H1 (cell line): Measurements from ENCODE around the gene GPS1. TPM values are rescaled to one million over a fixed set of nuclear protein-coding genes. Genes with fewer than 3 reads are reported as not detected.
A peak's percentile ranks its signal among the peaks of the same experiment; 100 is the strongest.

Experiments
- CTCF ChIA-PET: fragments of 300-600 bp; sonication (Branson Sonifier 250); formaldehyde crosslinking; loops from one replicate; lab custom pipeline; 2021; ENCODE audit not compliant: partially characterized antibody; lab: Charles Lee
- POLR2A ChIA-PET: fragments of 300-600 bp; sonication (Branson Sonifier 250); formaldehyde crosslinking; loops from one replicate; lab custom pipeline; 2021; ENCODE audit warnings: inconsistent platforms; ENCODE audit not compliant: partially characterized antibody; lab: Charles Lee
- DNase-seq, 2 experiments: peaks; one replicate each; pipeline versions ENCODE4 v3.0.0 to v3.0.0-alpha.2; 2010 to 2022; ENCODE audit warnings: low spot score in 2 of 2, low read depth in 1 of 2, mixed read lengths in 1 of 2
- FAIRE-seq: peaks from 2 replicates; lab custom pipeline; 2011; peaks lifted over from hg19 to GRCh38; lab: Jason Lieb, UNC
- H2AFZ ChIP-seq: 2 replicates; pipeline ENCODE4 v1.8.1; 2012; ENCODE audit warnings: low read length, inconsistent platforms
- H2AK5ac ChIP-seq: 2 replicates; pipeline ENCODE4 v1.6.1; 2013; ENCODE audit warnings: low read depth, low read length
- H2BK120ac ChIP-seq: replicated peaks from 2 replicates; pipeline ENCODE3; 2013; ENCODE audit warnings: low read depth, low read length, inconsistent platforms
- H2BK12ac ChIP-seq: 2 replicates; pipeline ENCODE4 v1.6.1; 2013; ENCODE audit warnings: low read depth, low read length
- H2BK15ac ChIP-seq: 2 replicates; pipeline ENCODE4 v1.6.1; 2013; ENCODE audit warnings: low read length
- H2BK20ac ChIP-seq: 2 replicates; pipeline ENCODE4 v1.6.1; 2013; ENCODE audit warnings: low read length
- H2BK5ac ChIP-seq: 2 replicates; pipeline ENCODE4 v1.6.1; 2013; ENCODE audit warnings: low read depth, low read length
- H3K14ac ChIP-seq: 2 replicates; pipeline ENCODE4 v1.6.1; 2013; ENCODE audit warnings: inconsistent platforms; ENCODE audit not compliant: insufficient read length
- H3K18ac ChIP-seq: 2 replicates; pipeline ENCODE4 v1.6.1; 2013; ENCODE audit warnings: low read length; ENCODE audit errors: extremely low read depth
- H3K23ac ChIP-seq: 2 replicates; pipeline ENCODE4 v1.6.1; 2013; ENCODE audit warnings: inconsistent platforms; ENCODE audit not compliant: insufficient read length
- H3K23me2 ChIP-seq: 2 replicates; pipeline ENCODE4 v1.6.1; 2013; ENCODE audit warnings: low read depth, low read length
- H3K27ac ChIP-seq: 2 replicates; pipeline ENCODE4 v1.6.1; 2011; ENCODE audit warnings: low read depth, low read length, inconsistent platforms
- H3K27me3 ChIP-seq, 4 experiments: replicated peaks in 1 of 4; 1 replicate in 1 of 4; 2 replicates in 3 of 4; pipeline versions ENCODE4 v1.6.1 to v1.8.1; 2011 to 2013; ENCODE audit warnings: low read length in 3 of 4, mild to moderate bottlenecking in 3 of 4, inconsistent platforms in 2 of 4, mixed read lengths in 2 of 4, moderate library complexity in 1 of 4; ENCODE audit not compliant: control insufficient read depth in 3 of 4, insufficient read depth in 3 of 4; ENCODE audit errors: extremely low read depth in 1 of 4
- H3K36me3 ChIP-seq, 4 experiments: 2 replicates each; pipeline versions ENCODE4 v1.6.1 to v1.8.1; 2011 to 2013; ENCODE audit warnings: mild to moderate bottlenecking in 4 of 4, low read length in 3 of 4, moderate library complexity in 2 of 4, control low read depth in 1 of 4, inconsistent platforms in 1 of 4; ENCODE audit not compliant: insufficient read depth in 4 of 4, control insufficient read depth in 2 of 4
- H3K4ac ChIP-seq: replicated peaks from 2 replicates; pipeline ENCODE3; 2013; ENCODE audit warnings: low read length, low read depth, mixed read lengths, inconsistent platforms; ENCODE audit not compliant: insufficient read length
- H3K4me1 ChIP-seq, 4 experiments: replicated peaks in 1 of 4; 1 replicate in 1 of 4; 2 replicates in 3 of 4; pipeline versions ENCODE4 v1.6.1 to v1.8.1; 2011 to 2013; ENCODE audit warnings: low read length in 3 of 4, inconsistent platforms in 2 of 4, mixed read lengths in 1 of 4; ENCODE audit not compliant: insufficient read depth in 4 of 4, control insufficient read depth in 3 of 4
- H3K4me2 ChIP-seq, 2 experiments: 2 replicates each; pipeline versions ENCODE4 v1.6.1 to v1.8.1; 2011 to 2013; ENCODE audit warnings: low read depth in 2 of 2, low read length in 2 of 2, control low read depth in 1 of 2, inconsistent platforms in 1 of 2, mild to moderate bottlenecking in 1 of 2; ENCODE audit not compliant: insufficient read depth in 1 of 2
- H3K4me3 ChIP-seq, 4 experiments: fragments of 200-600, 300-600 bp in 1 of 4; sonication (generic), shearing (Covaris generic), sonication (Bioruptor Twin) in 1 of 4; 2 replicates each; pipeline versions ENCODE4 v1.5.1 to v1.8.1; 2011 to 2016; ENCODE audit warnings: low read length in 4 of 4, low read depth in 3 of 4, control low read depth in 2 of 4, inconsistent platforms in 2 of 4, mild to moderate bottlenecking in 2 of 4, mixed read lengths in 1 of 4, moderate library complexity in 1 of 4; ENCODE audit not compliant: insufficient read depth in 2 of 4; ENCODE audit errors: extremely low read depth in 1 of 4
- H3K56ac ChIP-seq: replicated peaks from 2 replicates; pipeline ENCODE3; 2013; ENCODE audit warnings: low read depth, mild to moderate bottlenecking, mixed read lengths, low read length, inconsistent platforms; ENCODE audit not compliant: insufficient read length
- H3K79me1 ChIP-seq: 2 replicates; pipeline ENCODE4 v1.6.1; 2013; ENCODE audit warnings: low read depth, low read length, control low read depth
- H3K79me2 ChIP-seq, 2 experiments: 2 replicates each; pipeline versions ENCODE4 v1.6.1 to v1.8.1; 2012 to 2013; ENCODE audit warnings: low read length in 2 of 2, mild to moderate bottlenecking in 2 of 2, inconsistent platforms in 1 of 2; ENCODE audit not compliant: insufficient read depth in 2 of 2, control insufficient read depth in 1 of 2
- H3K9ac ChIP-seq, 4 experiments: replicated peaks in 1 of 4; 1 replicate in 1 of 4; 2 replicates in 3 of 4; pipeline versions ENCODE4 v1.6.1 to v1.8.1; 2011 to 2013; ENCODE audit warnings: low read depth in 3 of 4, low read length in 3 of 4, control low read depth in 2 of 4, mild to moderate bottlenecking in 2 of 4, moderate library complexity in 2 of 4, inconsistent platforms in 1 of 4; ENCODE audit errors: extremely low read depth in 1 of 4
- H3K9me3 ChIP-seq, 2 experiments: 2 replicates each; pipeline versions ENCODE4 v1.6.1 to v1.8.1; 2012 to 2013; ENCODE audit warnings: mild to moderate bottlenecking in 2 of 2, moderate library complexity in 2 of 2, control low read depth in 1 of 2, inconsistent platforms in 1 of 2, low read depth in 1 of 2, low read length in 1 of 2, mixed read lengths in 1 of 2; ENCODE audit not compliant: insufficient read depth in 2 of 2
- H4K20me1 ChIP-seq, 2 experiments: replicated peaks in 1 of 2; 2 replicates each; pipeline versions ENCODE3 to v1.8.1; 2011 to 2013; ENCODE audit warnings: inconsistent platforms in 2 of 2, low read length in 2 of 2, mild to moderate bottlenecking in 1 of 2; ENCODE audit not compliant: insufficient read depth in 2 of 2, control insufficient read depth in 1 of 2
- H4K5ac ChIP-seq: 2 replicates; pipeline ENCODE4 v1.6.1; 2013; ENCODE audit warnings: low read length, low read depth, mixed read lengths, inconsistent platforms; ENCODE audit not compliant: insufficient read length
- H4K8ac ChIP-seq: 2 replicates; pipeline ENCODE4 v1.8.0; 2013; ENCODE audit warnings: mild to moderate bottlenecking, moderate library complexity, low read length, inconsistent platforms; ENCODE audit not compliant: insufficient read depth; ENCODE audit errors: extremely low read depth
- H4K91ac ChIP-seq: replicated peaks from 2 replicates; pipeline ENCODE3; 2013; ENCODE audit warnings: low read length, mixed read lengths, inconsistent platforms; ENCODE audit not compliant: insufficient read length
- JUN ChIP-seq: IDR thresholded peaks from 2 replicates; pipeline ENCODE4 v1.6.1; 2011; ENCODE audit warnings: low read depth, mild to moderate bottlenecking, improper control_type of control experiment, low read length
- RFX5 ChIP-seq: IDR thresholded peaks from 2 replicates; pipeline ENCODE4 v1.6.1; 2011; ENCODE audit warnings: low read depth, low read length, improper control_type of control experiment, borderline replicate concordance
- SIN3A ChIP-seq, 2 experiments: IDR thresholded peaks in 1 of 2; conservative IDR thresholded peaks in 1 of 2; 2 replicates each; pipeline ENCODE4 v1.6.1; 2011 to 2012; ENCODE audit warnings: low read length in 2 of 2, improper control_type of control experiment in 1 of 2, low read depth in 1 of 2, mild to moderate bottlenecking in 1 of 2
- WGBS, 2 experiments: shearing (Covaris generic) in 1 of 2; methylation state at CpG; one replicate each; pipeline versions ENCODE4 v1.1.6 to v1.1.7; 2013 to 2015; ENCODE audit warnings: low lambda C conversion rate in 2 of 2, mixed read lengths in 2 of 2, inconsistent platforms in 1 of 2, low coverage in 1 of 2, missing lambda C conversion rate in 1 of 2; ENCODE audit not compliant: insufficient replicate concordance in 2 of 2, insufficient coverage in 1 of 2, insufficient read length in 1 of 2; ENCODE audit errors: extremely low coverage in 1 of 2, missing lambda C conversion rate in 1 of 2; 5-methylcytosine and 5-hydroxymethylcytosine counted together
- polyA plus RNA-seq, 7 experiments: library from polyadenylated mRNA; depleted of rRNA in 3 of 7; stranded (reverse) in 5 of 7; unstranded in 2 of 7; fragments of >200 nt in 5 of 7; fragments of 200-250 nt in 2 of 7; gene quantifications; 1 replicate in 5 of 7; 2 replicates in 1 of 7; 4 replicates in 1 of 7; pipeline versions ENCODE4 v1.2.1 to v1.2.3, GENCODE V29; 2011 to 2013; ENCODE audit warnings: missing spikeins in 2 of 7, mixed read lengths in 2 of 7
- total RNA-seq: library from RNA; stranded (reverse); fragmentation: NEBNext Ultra II Directional; extraction: Animal tissue kit (Norgen Biotek cat#: 25700); gene quantifications from 2 replicates; pipeline ENCODE4 v1.2.1, GENCODE V29; 2021
- TF ChIP-seq, protein P1 (sequence below): IDR thresholded peaks from 2 replicates; pipeline ENCODE4 v1.6.1; 2012; ENCODE audit warnings: inconsistent platforms

Gene GPS1
- total and polyA plus RNA-seq, 2 of the 8 experiments (the other 6 are each of a cell fraction or from before 2014, with no cell fraction given), result 153 to 277 TPM

DNA sequence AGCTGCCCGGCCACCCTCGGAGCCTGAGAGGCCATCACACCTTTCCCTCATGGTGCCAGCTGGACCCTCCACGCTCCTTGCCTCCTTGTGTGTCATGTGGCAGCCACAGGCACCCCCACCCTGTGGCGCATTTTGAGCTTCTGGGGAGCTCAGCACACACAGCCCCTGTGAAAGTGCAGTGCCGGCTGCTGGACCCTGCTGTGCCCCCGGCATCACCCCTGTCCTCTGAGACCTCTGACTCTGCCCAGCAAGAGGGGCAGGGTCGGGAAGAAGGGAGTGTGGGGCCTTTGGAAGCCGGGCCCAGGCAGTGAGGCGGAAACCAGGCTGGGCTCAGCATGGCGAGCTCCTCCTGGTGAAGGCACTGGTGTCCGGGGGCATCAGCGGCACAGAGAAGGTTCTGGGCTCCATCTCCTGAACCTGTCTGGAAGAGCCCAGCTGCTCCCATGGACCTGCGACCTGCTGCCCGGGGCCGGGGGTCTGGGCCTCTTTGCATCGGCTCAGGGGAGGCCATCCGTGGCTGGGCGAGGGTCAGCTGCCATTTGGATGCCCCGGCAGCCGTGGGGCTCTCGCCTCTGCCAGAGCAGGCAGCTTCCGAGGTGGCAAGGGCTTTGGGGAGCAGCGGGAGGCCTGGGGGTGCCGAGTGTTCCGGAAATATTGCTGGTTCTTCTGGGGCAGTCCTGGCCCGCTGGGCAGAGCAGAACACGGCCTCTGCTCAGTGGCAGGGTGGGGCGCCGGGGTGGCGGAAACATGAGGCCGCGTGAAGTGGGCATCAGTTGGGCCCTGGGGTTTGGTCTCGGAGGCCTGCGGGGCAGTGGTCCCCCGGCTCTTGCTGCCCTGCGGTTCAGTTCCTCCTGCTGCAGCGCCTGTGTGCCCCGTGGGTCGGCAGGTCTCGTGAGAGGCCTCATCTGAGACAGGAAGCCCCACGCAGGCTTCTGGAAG, 46.9 kb upstream of the GPS1 start:
- ChIA-PET POLR2A (interaction anchor here (0.6 to 1.8 kb wide), 5 partner anchors 8 to 70 kb away, joined by 3 to 9 read pairs (median 3); no protein-coding TSS in a partner anchor), CTCF (interaction anchor here (0.5 to 4.0 kb wide), 6 partner anchors 8 to 564 kb away, joined by 3 to 29 read pairs (median 5); no protein-coding TSS in a partner anchor)
- Histone ChIP-seq H4K20me1 (peaks cover 3 to 7% of the 10 kb centered on the region in 2 experiments), H3K18ac (no peak overlapping the region), H3K4ac (no peak overlapping the region), H2BK120ac (no peak overlapping the region), H3K4me3 (no peak overlapping the region), H3K36me3 (no peaks in the 10 kb centered on the region), H3K4me1 (peaks cover 0 to 1% (median 0%) of the 10 kb centered on the region in 4 experiments; a peak in 1 of 7 replicates), H3K23ac (no peak overlapping the region), H4K91ac (no peak overlapping the region), H2BK15ac (no peak overlapping the region), H3K79me2 (no peaks in the 10 kb centered on the region), H2BK20ac (no peak overlapping the region), H3K56ac (no peak overlapping the region), H4K5ac (no peak overlapping the region), H3K27ac (no peak overlapping the region), H3K27me3 (no peaks in the 10 kb centered on the region), H3K14ac (no peak overlapping the region), H2AK5ac (no peak overlapping the region), H3K9ac (no peak overlapping the region), H4K8ac (peak overlapping the region; percentile 57), H3K4me2 (no peak overlapping the region), H2AFZ (no peak overlapping the region), H3K79me1 (peaks cover 3% of the 10 kb centered on the region), H3K9me3 (no peaks in the 10 kb centered on the region), H2BK12ac (no peak overlapping the region), H3K23me2 (0 out of 2 replicates have a peak, but pooled peaks cover 1% of the 10 kb centered on the region), H2BK5ac (no peak overlapping the region)
- TF ChIP-seq SIN3A (conservative IDR thresholded peaks at IDR 0.05 in 1 of 2, IDR thresholded peaks at IDR 0.05 in 1 of 2; ENCODE audit: low read depth in 1 of 2, low read length in 2 of 2), result no peak
- no peak for TF ChIP-seq RFX5
- no peak for TF ChIP-seq JUN
- TF ChIP-seq, protein P1, sequence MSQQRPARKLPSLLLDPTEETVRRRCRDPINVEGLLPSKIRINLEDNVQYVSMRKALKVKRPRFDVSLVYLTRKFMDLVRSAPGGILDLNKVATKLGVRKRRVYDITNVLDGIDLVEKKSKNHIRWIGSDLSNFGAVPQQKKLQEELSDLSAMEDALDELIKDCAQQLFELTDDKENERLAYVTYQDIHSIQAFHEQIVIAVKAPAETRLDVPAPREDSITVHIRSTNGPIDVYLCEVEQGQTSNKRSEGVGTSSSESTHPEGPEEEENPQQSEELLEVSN, result no peak
- 95% methylated on average over 35 of the region's 41 CpGs; no CpG with 5 or more reads in 1 of the 2 experiments for WGBS, 2 experiments
- FAIRE-seq, result no peak
- DNase-seq, result no peak
